Activated naive CD4-positive, alpha-beta T cell treated with anti-CD3 and anti-CD28 coated beads, Interleukin-2, amount 50 U/mL, for 72 hours (primary cell): Measurements from ENCODE around the gene CAMTA1. TPM values are rescaled to one million over a fixed set of nuclear protein-coding genes. Genes with fewer than 3 reads are reported as not detected.

Experiments
- ATAC-seq, 2 donors: fragments of 150-1000 bp; cut with Tn5 transposase; 2 replicates each; pipeline ENCODE4 v1.10.0; 2021; ENCODE audit warnings: mild to moderate bottlenecking in 2 of 2, moderate library complexity in 2 of 2
- DNase-seq, 2 donors: peaks; one replicate each; pipeline ENCODE4 v3.0.0; 2021 to 2022; ENCODE audit warnings: low spot score in 2 of 2
- H3K27ac Mint-ChIP-seq, 2 donors: one replicate each; pipeline ENCODE4 v1.8.0; 2022; ENCODE audit warnings: mild to moderate bottlenecking in 2 of 2, mixed read lengths in 2 of 2
- H3K36me3 Mint-ChIP-seq, 2 donors: one replicate each; pipeline ENCODE4 v1.8.0; 2022; ENCODE audit warnings: mixed read lengths in 2 of 2
- H3K9me3 Mint-ChIP-seq, 2 donors: one replicate each; pipeline ENCODE4 v1.8.0; 2022; ENCODE audit warnings: mixed read lengths in 2 of 2
- total RNA-seq, 2 donors: library from RNA; stranded (reverse); gene quantifications; one replicate each; pipeline ENCODE4 v1.2.3, GENCODE V29; 2022

CAMTA1 gene
- total RNA-seq, 2 donors from 2014 or later = 50.4 to 76.4 TPM

DNA sequence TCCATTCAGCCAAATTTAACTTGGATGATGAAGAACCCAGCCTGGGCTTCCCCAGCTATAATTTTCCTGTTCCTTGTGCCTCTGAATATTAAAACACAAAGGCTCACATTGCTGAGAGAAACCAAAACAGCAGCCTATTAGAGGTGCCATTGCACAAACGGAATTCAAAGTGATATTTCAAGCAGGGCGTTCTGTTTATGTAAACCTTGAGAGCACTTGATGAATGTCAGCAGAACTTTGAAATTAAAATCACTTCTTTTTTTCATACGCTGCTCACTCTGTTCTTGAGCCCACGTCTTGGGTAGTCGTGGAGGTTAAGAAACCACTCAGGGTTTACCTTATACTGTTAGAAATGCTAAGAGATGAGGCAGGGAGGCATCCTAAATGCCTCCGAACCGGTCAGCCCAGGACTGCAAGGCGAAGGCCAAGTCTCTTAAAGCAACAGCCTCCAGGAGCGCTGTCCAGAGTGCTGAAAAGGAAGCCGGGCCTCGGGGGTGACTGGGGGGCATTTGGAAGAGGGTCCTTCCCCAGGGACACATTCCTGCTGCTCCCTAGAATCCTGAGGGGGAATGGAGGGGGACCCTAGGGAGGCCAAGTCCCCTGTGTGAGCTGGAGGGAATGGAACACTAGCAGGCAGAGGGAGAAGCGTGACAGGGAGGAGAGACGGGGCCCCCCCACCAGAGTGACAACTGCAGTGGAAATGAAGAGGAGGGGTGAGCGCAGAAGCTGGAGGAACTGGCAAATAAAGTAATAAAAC, 831.0 kb downstream of the CAMTA1 start:
- Mint-ChIP-seq H3K9me3 (no peaks in the 10 kb centered on the region), H3K36me3 (no peaks in the 10 kb centered on the region), H3K27ac (no peak overlapping the region)
- DNase-seq = peak in 1 of 2 donors; percentile 26
- ATAC-seq = no peak

DNA sequence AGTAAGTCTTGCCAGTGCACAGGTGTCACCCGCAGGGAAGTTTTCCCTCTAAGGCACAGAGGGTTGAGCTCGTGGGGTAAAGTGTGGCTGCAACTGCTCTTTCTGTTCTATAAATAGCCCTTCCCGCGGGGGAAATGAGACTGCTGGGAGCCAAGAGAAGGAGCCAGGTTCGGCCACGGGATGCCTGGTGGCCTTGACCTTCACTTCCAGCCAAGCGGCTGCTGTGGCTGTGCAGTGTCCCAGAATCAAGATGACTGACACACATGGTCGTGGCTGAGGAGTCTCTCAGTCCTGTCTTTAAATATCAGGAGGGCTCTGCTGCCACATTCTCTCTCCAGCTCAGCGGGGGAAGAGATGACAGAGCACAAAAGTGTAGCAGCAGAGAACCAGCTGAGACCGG, 831.7 kb downstream of the CAMTA1 start:
- Mint-ChIP-seq H3K27ac (no peak overlapping the region), H3K36me3 (no peaks in the 10 kb centered on the region), H3K9me3 (no peaks in the 10 kb centered on the region)
- DNase-seq (no peak), ATAC-seq (no peak)

DNA sequence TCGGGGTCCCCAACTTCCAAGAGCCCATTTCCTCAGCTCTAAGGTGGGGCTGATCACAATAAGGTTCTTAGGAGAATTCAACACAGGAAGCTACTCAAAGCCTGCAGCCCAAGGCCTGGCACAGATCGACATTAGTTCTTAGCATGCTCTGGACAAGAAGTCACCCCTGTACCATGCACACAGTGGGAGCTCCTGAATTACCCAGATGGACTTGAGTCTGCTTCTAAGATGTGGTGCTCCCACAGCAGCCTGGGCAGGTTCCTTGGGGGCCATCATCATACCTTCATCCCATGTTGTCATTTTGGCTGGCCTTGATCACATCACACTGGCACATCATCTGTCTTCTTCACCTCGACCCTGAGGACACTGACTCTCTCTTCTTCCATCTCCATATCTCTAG, 832.6 kb downstream of the CAMTA1 start:
- Mint-ChIP-seq H3K36me3 (no peaks in the 10 kb centered on the region), H3K9me3 (no peaks in the 10 kb centered on the region), H3K27ac (no peak overlapping the region)
- ATAC-seq (no peak), DNase-seq (no peak)

DNA sequence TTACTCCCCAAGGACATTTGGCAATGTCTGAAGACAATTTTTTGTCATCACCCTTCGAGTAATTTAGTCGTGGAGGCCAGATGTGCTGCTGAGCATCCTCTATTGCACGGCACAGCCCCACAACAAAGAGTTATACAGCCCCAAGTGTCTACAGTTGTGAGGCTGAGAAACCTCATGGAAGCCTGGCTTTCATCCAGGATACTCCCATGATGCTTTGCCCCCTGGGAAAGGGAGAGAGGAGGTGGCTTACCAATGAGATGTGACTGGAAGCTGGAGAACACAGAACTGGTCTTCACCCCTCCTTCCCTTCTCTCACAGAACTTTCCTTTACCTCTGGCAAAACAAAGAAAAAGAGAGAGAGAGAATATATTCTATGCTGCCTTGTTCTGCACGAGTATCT, 834.9 kb downstream of the CAMTA1 start:
- H3K27ac Mint-ChIP-seq = no peak overlapping the region
- no peak for DNase-seq
- H3K9me3 Mint-ChIP-seq = no peaks in the 10 kb centered on the region
- no peak for ATAC-seq
- H3K36me3 Mint-ChIP-seq = no peaks in the 10 kb centered on the region

DNA sequence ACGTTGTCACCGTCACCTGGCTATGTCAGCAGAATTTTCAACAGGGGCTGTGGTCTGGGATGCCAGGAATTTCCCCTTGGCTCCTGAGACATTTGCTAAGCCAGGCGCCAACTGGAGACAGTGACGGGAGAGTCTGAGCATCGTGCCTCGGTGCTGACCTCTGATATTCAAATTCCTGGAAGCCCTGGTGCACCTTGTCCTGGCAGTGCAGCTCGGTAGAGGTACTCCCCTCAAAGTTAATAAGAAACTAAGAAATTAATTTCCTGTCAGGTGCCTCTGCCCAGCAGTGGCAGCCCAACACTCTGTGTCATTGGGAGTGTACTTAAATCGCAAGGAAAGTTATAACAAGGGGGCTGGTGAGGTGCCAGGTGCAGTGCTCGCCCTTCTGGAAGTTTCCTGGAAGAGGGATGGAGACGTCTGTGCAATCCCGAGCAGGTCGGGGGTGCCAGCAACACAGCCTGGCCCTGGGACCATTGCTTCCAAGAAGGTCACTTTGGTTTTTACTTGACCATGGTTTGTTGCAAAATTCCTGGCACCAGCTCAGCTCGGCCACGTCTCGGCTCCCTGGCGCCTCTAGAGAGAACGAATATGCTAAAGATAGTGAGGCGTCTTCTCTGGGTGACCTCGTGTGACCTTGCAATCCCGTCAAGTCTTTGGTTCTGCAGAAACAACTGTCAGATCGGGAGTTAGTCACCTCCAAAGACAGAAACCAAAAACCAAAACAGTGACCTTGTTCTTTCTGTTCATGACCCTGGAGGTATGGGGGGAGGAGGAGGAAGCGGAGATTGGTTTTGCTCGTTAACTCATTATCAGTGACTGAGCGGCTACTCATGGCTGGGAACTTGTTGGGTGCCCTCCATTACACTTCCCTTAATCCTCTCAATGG, 836.3 kb downstream of the CAMTA1 start:
- no peaks in the 10 kb centered on the region for H3K36me3 Mint-ChIP-seq
- no peaks in the 10 kb centered on the region for H3K9me3 Mint-ChIP-seq
- ATAC-seq (no peak), DNase-seq (no peak)
- H3K27ac Mint-ChIP-seq = no peak overlapping the region

DNA sequence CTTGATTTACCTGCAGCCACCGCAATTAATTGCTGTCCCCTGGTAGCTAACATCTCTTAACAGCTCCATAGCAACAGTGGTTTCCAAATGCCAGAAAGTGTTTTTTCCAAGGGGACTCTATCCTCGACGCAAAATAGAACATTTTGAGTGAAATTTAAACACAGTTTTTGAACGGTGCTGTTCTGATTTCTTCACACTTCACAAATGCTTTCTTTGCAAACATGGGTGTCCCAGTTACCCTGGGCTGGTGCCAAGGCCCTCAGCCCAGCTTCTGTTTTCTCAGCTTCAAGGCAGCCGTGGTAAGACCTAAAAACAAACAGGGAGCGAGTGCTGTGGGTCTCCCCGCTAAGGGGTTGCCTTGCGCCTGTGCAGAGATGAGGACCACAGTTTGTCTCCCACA, 838.6 kb downstream of the CAMTA1 start:
- ATAC-seq = no peak
- Mint-ChIP-seq H3K36me3 (no peaks in the 10 kb centered on the region), H3K9me3 (no peaks in the 10 kb centered on the region), H3K27ac (no peak overlapping the region)
- no peak for DNase-seq

DNA sequence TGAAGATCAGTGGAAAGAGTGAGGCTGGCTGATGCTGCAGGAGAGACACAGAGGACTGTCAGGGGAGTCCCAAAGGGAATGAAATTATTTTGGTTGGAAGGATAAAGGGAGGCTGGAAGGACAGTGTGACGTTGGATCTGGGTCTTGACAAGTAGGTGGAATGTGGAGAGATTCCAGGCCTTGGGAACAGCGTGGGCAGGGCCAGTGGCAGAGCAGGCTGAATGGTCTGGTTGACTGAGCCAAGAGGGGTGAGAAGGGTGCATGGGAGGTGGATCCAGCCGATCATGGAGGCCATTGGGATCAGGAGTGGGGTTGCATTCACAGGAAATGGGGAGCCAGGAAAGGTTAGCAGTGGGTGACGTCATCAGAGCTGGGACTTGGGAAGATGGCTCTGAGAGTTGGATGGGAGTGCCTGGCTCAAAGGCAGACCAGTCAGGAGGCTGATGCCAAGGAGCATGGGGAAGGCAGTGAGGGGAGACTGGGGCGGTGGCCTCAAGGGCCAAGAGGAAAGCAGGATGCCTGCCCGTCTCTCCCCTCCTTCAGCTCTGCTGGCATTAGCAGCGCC, 839.6 kb downstream of the CAMTA1 start:
- Mint-ChIP-seq H3K9me3 (no peaks in the 10 kb centered on the region), H3K27ac (no peak overlapping the region), H3K36me3 (no peaks in the 10 kb centered on the region)
- DNase-seq (no peak), ATAC-seq (no peak)

DNA sequence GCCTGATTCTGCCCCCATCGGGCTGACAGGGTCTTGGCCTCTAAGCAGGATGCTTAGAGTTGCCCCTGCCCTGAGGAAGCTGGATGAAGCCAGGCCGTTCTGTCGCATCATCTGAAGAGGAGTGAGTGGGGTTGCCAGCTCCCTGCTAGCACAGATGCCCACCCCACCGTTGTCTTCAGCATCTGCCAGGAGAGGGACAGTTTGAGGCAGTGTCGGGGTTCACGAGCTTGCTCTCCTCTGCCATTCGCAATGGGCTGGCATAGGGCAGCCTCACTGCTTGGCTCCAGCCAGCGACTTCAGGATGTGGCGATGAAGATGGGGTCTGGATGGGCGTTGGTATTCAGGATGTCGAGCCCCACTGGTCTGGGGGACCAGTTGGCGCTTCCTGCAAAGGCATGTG, 840.1 kb downstream of the CAMTA1 start:
- Mint-ChIP-seq H3K36me3 (no peaks in the 10 kb centered on the region), H3K9me3 (no peaks in the 10 kb centered on the region), H3K27ac (no peak overlapping the region)
- no peak for ATAC-seq
- DNase-seq = no peak

DNA sequence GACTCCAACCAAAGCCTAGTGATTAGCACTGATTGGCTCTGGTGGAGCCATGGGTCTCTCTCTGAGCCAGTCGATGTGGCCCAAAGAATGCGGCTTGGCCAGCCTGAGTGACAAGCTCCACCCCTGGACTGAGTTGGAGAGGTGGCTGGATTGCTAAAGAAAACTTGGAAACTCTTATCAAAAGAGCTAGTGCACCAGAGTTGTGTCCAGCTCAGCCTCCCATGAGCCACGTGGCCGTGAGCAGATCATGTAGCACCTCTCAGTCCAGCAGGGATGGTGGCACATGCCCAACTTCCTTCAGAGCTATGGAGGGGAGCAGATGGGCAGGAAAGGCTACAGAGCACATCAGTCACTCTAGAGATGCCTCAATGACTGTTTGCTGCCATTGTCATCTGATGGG, 843.0 kb downstream of the CAMTA1 start:
- no peak for ATAC-seq
- no peaks in the 10 kb centered on the region for H3K9me3 Mint-ChIP-seq
- no peak overlapping the region for H3K27ac Mint-ChIP-seq
- DNase-seq = no peak
- no peaks in the 10 kb centered on the region for H3K36me3 Mint-ChIP-seq

DNA sequence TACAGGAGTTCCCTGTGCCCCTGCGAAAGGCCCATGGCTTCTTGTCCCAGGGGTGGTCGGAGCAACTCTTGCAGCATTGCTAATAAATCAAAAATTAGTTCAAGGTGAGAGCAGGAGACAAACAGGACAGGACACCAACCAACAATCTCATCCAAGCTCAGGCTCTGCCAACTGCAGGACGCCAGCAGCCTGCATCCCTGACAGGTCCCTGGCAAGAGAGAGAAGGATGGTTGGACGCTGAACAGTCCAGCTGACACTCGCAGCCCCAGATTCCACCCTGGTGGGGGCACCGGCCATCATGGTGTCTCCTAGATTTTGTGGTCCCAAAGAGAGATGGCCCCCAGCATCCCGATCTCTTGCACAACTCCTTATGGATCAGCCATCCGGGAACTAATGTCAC, 843.8 kb downstream of the CAMTA1 start:
- Mint-ChIP-seq H3K27ac (no peak overlapping the region), H3K9me3 (no peaks in the 10 kb centered on the region), H3K36me3 (no peaks in the 10 kb centered on the region)
- ATAC-seq (no peak), DNase-seq (no peak)

DNA sequence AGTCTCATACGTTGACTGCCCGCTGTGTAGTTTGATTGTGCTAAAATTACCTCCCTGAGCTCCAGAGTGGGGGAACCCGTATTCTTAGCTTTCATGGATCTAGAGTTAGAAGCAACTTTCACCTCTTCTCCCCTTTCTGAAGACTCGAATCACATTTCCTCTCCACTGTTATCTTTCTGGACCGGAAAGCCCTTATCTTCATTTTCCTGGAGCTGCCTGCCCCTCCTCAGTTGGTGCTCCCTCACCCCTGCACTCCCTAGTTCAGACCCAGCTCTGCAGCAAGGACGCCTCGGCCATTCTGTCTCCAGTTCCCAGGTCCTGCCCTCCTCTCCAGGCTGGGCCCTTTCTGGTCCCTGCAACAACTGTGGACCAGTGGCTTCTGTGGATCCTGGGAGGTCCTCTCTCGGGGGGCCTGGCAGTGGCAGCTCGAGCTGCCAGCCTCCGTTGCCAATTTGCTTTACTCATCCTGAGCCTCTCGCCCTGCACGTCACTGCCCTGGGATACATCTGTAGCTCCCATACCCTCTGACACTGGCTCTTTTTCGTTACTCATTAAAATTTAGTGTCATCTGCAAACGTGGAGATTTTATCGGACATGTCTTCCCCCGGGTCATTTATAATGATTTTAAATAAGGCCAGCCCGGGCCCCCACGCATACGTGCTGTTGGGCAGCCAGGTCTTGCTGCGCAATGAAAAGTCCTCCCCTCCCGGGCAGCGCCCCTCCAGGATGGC, 844.4 kb downstream of the CAMTA1 start:
- no peaks in the 10 kb centered on the region for H3K9me3 Mint-ChIP-seq
- DNase-seq = no peak
- no peak overlapping the region for H3K27ac Mint-ChIP-seq
- no peaks in the 10 kb centered on the region for H3K36me3 Mint-ChIP-seq
- no peak for ATAC-seq

DNA sequence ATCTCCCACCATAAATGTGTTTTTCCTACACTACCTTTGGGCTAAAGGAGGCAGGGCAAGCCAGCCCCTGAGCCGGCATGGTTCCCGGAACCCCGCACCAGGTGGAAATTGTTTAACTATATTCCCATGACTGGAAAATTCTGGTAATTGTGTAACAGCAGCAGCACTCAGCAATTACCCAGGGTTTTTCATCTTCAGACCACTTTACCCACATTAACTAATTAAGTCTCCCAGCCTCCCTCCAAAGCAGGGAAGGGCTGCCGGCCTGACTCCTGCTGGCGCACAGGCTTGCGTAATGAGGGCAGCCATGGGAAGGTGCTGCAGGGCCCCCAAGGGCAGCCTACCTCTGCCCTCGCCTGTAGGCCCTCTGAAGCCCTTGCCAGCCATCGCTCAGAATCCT, 845.1 kb downstream of the CAMTA1 start:
- Mint-ChIP-seq H3K36me3 (no peaks in the 10 kb centered on the region), H3K9me3 (no peaks in the 10 kb centered on the region), H3K27ac (no peak overlapping the region)
- DNase-seq (no peak), ATAC-seq (no peak)

DNA sequence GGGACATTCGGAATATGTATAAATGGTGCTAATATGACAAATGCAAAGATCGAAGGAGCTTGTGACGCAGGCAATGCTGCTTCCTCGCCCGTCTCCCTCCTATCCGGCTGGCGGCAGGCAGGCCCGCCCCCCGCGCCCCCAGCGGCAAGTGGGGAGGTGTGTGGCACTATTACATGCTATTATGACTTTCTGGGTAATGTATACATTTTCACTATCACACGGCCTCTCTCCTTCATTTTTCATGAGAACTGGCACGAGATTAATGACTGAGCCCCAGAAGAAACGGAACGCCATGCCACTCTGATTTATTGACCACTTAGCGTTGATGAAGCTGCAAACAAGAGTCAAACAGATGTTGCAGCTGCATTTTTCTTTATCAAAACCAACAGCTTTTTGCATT, 846.9 kb downstream of the CAMTA1 start:
- DNase-seq (no peak), ATAC-seq (no peak)
- Mint-ChIP-seq H3K27ac (no peak overlapping the region), H3K36me3 (no peaks in the 10 kb centered on the region), H3K9me3 (no peaks in the 10 kb centered on the region)

DNA sequence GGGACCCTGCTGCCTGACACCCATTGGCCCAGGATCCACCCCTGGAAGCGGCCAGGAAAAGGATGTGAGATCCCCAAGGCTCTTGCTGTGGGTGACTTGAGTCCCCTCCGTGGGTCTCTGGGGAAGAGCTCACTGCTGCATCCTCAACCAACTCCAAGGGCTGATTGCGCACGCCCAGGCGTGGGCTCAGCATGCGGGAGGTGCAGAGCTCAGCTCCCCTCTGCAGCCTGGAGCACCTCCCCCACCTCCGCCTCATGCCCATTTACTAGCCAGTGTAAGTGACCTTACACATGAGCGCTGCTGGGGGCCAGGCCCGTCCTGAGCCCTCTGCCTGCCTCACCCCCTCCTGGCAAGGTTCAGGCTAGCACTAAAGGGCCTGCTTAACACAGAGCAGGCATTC, 847.4 kb downstream of the CAMTA1 start:
- Mint-ChIP-seq H3K9me3 (no peaks in the 10 kb centered on the region), H3K27ac (no peak overlapping the region), H3K36me3 (no peaks in the 10 kb centered on the region)
- no peak for DNase-seq
- no peak for ATAC-seq

DNA sequence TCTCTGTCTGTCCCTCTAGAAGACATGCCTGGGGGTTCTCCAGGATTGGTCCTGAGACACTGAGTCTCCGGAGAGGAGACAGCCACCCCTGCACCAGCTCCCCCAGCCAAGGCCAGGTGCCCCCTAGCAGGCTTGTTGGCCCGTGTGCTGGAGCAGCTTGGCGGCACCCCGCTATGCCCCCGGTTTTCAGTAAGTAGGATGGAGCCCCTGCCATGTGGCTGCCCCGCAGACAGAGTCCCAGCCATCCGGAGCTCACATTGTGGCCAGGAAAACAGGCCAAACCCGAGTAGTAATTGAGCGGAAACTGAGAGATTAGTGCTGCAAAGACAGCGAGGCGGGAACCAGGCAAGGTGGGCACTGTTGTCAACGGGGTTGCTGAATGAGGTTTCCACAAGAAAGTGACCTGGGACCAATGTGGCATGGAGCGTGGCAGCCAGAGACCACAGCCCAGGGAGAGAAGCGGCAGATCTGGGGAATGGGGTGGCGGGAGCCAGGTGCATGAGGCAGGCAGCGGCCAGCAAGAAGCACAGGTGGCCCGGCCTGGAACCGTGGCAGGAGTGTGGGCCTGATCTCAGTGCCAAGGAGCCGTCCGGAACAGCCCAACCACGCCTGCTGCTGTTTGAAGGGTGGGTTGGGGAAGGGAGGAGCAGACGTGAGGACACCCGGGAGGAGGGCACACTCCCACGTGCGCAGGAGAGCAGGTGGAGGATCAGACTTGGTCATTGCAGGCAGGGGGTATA, 848.4 kb downstream of the CAMTA1 start:
- no peak for ATAC-seq

DNA sequence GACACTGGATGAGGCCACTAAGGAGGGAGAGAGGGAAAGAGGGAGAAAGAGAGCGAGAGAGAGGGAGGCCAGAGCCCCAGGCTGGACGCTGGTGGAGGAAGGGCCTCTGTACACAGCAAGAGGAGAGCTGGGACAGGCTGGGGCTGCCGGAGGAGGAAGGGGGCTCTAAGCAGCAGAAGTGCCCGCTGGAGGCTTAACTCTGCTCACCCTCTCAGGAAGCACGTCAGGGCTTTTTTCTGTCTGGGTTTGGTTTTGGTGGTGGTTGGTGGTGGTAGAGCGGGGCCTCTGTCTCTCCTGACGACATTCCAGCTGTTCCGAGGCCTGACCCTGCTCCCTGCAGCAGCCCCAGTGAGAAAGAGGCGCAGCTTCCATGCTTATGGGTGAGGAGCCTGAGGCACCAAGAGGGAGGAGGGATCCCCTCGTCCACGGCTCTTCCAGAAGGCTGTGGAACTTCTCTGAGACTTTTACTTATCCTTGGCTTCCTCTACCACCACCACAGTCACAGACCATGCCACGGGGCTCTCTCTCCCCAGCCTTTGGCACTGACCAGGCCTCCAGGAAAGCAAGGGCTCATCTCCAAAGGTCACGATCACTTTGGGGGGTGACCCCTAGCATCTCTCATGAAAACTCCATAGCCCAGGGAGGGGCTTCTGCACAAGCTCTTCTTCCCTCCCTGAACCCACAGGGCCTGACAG, 849.4 kb downstream of the CAMTA1 start:
- ATAC-seq = no peak
- Mint-ChIP-seq H3K36me3 (no peaks in the 10 kb centered on the region), H3K9me3 (no peaks in the 10 kb centered on the region), H3K27ac (no peak overlapping the region)
- DNase-seq = no peak

More for the DNA sequence above, 848.4 kb downstream of the CAMTA1 start:
- Mint-ChIP-seq H3K36me3 (no peaks in the 10 kb centered on the region), H3K27ac (no peak overlapping the region), H3K9me3 (no peaks in the 10 kb centered on the region)
- no peak for DNase-seq
